ENCODE measurements around the gene TPM4.

DNA sequence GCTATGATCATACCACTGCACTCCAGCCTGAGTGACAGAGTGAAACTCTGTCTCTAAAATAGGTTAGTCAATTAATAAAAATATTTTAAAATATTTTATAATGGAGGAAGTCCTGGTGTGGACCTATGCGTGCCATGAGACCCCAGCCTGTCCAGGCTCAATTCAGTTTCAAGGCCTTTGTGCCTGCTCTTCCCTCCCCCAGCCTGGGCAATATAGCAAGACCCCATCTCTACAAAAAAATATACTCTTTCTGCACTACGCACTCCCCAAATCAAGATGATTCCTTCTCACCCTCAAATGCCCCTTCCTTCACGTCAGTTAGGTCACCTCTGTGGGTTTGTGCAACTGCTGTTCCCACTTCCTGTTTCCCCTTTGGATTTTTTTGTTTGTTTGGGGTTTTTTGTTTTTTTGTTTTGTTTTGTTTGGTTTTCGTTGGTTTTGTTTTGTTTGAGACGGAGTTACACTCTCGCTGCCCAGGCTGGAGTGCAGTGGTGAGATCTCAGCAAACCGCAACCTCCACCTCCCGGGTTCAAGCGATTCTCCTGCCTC, 65.8 kb downstream of the TPM4 start:
- TF ChIP-seq POLR2A (IDR thresholded peaks at IDR 0.05) = no peak
- TF ChIP-seq, protein P1, sequence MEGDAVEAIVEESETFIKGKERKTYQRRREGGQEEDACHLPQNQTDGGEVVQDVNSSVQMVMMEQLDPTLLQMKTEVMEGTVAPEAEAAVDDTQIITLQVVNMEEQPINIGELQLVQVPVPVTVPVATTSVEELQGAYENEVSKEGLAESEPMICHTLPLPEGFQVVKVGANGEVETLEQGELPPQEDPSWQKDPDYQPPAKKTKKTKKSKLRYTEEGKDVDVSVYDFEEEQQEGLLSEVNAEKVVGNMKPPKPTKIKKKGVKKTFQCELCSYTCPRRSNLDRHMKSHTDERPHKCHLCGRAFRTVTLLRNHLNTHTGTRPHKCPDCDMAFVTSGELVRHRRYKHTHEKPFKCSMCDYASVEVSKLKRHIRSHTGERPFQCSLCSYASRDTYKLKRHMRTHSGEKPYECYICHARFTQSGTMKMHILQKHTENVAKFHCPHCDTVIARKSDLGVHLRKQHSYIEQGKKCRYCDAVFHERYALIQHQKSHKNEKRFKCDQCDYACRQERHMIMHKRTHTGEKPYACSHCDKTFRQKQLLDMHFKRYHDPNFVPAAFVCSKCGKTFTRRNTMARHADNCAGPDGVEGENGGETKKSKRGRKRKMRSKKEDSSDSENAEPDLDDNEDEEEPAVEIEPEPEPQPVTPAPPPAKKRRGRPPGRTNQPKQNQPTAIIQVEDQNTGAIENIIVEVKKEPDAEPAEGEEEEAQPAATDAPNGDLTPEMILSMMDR (IDR thresholded peaks at IDR 0.05) = no peak
